ENCODE results near the gene USP44. TPM values are rescaled to one million over a fixed set of nuclear protein-coding genes. Genes with fewer than 3 reads are reported as not detected.
A peak's percentile ranks its signal among the peaks of the same experiment; 100 is the strongest.

The USP44 gene
- total RNA-seq, 1 experiment from 2014 or later = not detected

- BruUV-seq (replicated peaks) = no TSS peak
- H3K27me3 Mint-ChIP-seq (ENCODE audit: insufficient read depth, unreplicated experiment) = no peaks in the 10 kb centered on the region
- TF ChIP-seq, protein P1, sequence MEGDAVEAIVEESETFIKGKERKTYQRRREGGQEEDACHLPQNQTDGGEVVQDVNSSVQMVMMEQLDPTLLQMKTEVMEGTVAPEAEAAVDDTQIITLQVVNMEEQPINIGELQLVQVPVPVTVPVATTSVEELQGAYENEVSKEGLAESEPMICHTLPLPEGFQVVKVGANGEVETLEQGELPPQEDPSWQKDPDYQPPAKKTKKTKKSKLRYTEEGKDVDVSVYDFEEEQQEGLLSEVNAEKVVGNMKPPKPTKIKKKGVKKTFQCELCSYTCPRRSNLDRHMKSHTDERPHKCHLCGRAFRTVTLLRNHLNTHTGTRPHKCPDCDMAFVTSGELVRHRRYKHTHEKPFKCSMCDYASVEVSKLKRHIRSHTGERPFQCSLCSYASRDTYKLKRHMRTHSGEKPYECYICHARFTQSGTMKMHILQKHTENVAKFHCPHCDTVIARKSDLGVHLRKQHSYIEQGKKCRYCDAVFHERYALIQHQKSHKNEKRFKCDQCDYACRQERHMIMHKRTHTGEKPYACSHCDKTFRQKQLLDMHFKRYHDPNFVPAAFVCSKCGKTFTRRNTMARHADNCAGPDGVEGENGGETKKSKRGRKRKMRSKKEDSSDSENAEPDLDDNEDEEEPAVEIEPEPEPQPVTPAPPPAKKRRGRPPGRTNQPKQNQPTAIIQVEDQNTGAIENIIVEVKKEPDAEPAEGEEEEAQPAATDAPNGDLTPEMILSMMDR (IDR thresholded peaks at IDR 0.05; ENCODE audit: unreplicated experiment) = no peak
- H3K4me1 Mint-ChIP-seq (ENCODE audit: insufficient read depth, unreplicated experiment) = peaks cover 11% of the 10 kb centered on the region
- ChIA-PET POLR2A (no interaction called here), CTCF (interaction anchor here (1.0 kb wide), 1 partner anchor 28 kb away, joined by 3 read pairs; no protein-coding TSS in a partner anchor)
- peaks cover 99% of the 10 kb centered on the region for H3K36me3 Mint-ChIP-seq (ENCODE audit: insufficient read depth, unreplicated experiment)
- intact Hi-C loops (cut with micrococcal nuclease) = no loop called here
- no peaks in the 10 kb centered on the region for H3K9me3 Mint-ChIP-seq (ENCODE audit: unreplicated experiment)
- no peak for DNase-seq (ENCODE audit: unreplicated experiment)
- no peak overlapping the region for H3K4me3 Mint-ChIP-seq (ENCODE audit: unreplicated experiment)
- peak overlapping the region; percentile 12 for H3K27ac Mint-ChIP-seq (ENCODE audit: low read depth, unreplicated experiment)
Measured at GRCh38 chr12:95506707-95507523, 44.4 kb downstream of the USP44 start.

DNA sequence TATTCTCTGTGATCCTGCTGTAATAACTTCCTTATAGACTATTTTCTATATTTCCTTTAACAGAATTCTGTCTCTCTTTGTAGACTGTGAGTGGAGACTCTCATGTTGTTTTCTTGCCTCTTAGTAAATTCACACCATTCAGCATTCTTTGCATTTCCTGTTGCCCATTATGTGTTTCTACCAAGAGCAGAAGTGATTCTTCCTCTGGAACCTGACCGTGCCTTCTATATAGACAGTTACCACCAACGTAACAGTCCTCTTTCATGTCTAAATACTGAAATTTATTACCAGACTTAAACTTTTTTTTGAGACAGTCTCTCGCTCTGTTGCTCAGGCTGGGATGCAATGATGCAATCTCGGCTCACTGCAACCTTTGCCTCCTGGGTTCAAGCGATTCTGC lies 46.2 kb downstream of the USP44 start:
- ChIA-PET CTCF (interaction anchor here (0.6 to 1.0 kb wide), 2 partner anchors 29 to 1380 kb away, joined by 3 read pairs; no protein-coding TSS in a partner anchor), POLR2A (no interaction called here)
- Mint-ChIP-seq H3K9me3 (ENCODE audit: unreplicated experiment) (no peaks in the 10 kb centered on the region), H3K36me3 (ENCODE audit: insufficient read depth, unreplicated experiment) (peaks cover 88% of the 10 kb centered on the region), H3K27ac (ENCODE audit: low read depth, unreplicated experiment) (no peak overlapping the region), H3K4me3 (ENCODE audit: unreplicated experiment) (no peak overlapping the region), H3K27me3 (ENCODE audit: insufficient read depth, unreplicated experiment) (no peaks in the 10 kb centered on the region), H3K4me1 (ENCODE audit: insufficient read depth, unreplicated experiment) (peaks cover 11% of the 10 kb centered on the region)
- TF ChIP-seq, protein P1 (IDR thresholded peaks at IDR 0.05; ENCODE audit: unreplicated experiment) = no peak
- DNase-seq (ENCODE audit: unreplicated experiment) = no peak
- intact Hi-C loops (cut with micrococcal nuclease) = no loop called here
- no TSS peak for BruUV-seq (replicated peaks)

DNA sequence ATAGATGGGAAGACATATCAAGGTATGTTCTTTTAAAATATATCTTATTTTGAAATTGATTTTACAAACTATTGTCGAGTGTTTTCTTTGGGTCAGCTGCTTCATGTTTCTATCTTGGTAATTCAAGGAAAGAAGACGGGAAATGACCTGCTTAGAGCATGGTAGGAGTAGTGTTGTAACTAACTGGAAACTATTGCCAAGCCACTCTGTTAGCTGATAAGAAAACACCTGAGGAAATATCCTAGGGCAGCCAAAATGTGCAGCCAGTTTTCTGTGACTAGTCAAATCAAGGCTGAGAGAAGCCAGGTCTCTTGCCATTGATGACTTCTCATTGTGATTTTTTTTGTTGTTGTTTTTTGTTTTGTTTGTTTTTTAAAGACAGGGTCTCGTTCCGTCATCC lies 47.1 kb downstream of the USP44 start:
- H3K4me3 Mint-ChIP-seq (ENCODE audit: unreplicated experiment) = no peak overlapping the region
- CTCF ChIA-PET = interaction anchor here (1.0 kb wide), 1 partner anchor 30 kb away, joined by 3 read pairs; no protein-coding TSS in a partner anchor
- intact Hi-C loops (cut with micrococcal nuclease) = no loop called here
- no peaks in the 10 kb centered on the region for H3K27me3 Mint-ChIP-seq (ENCODE audit: insufficient read depth, unreplicated experiment)
- TF ChIP-seq, protein P1 (IDR thresholded peaks at IDR 0.05; ENCODE audit: unreplicated experiment) = no peak
- no peak for DNase-seq (ENCODE audit: unreplicated experiment)
- H3K9me3 Mint-ChIP-seq (ENCODE audit: unreplicated experiment) = no peaks in the 10 kb centered on the region
- no peak overlapping the region for H3K27ac Mint-ChIP-seq (ENCODE audit: low read depth, unreplicated experiment)
- H3K36me3 Mint-ChIP-seq (ENCODE audit: insufficient read depth, unreplicated experiment) = peaks cover 88% of the 10 kb centered on the region
- POLR2A ChIA-PET = no interaction called here
- H3K4me1 Mint-ChIP-seq (ENCODE audit: insufficient read depth, unreplicated experiment) = peaks cover 11% of the 10 kb centered on the region
- no TSS peak for BruUV-seq (replicated peaks)

GRCh38 chr12:95499772-95500171 lies 51.5 kb downstream of the USP44 start:
- H3K9me3 Mint-ChIP-seq (ENCODE audit: unreplicated experiment) = no peaks in the 10 kb centered on the region
- peaks cover 85% of the 10 kb centered on the region for H3K36me3 Mint-ChIP-seq (ENCODE audit: insufficient read depth, unreplicated experiment)
- POLR2A ChIA-PET = no interaction called here
- TF ChIP-seq, protein P1 (IDR thresholded peaks at IDR 0.05; ENCODE audit: unreplicated experiment) = no peak
- CTCF ChIA-PET = no interaction called here
- no TSS peak for BruUV-seq (replicated peaks)
- no peaks in the 10 kb centered on the region for H3K27me3 Mint-ChIP-seq (ENCODE audit: insufficient read depth, unreplicated experiment)
- H3K4me1 Mint-ChIP-seq (ENCODE audit: insufficient read depth, unreplicated experiment) = no peaks in the 10 kb centered on the region
- H3K27ac Mint-ChIP-seq (ENCODE audit: low read depth, unreplicated experiment) = peak overlapping the region; percentile 31
- DNase-seq (ENCODE audit: unreplicated experiment) = no peak
- intact Hi-C loops (cut with micrococcal nuclease) = no loop called here
- H3K4me3 Mint-ChIP-seq (ENCODE audit: unreplicated experiment) = no peak overlapping the region

Measured in MCF 10A (cell line).